Fibroblast of peridontal ligament (primary cell): ENCODE results near the gene SZT2.
A peak's percentile ranks its signal among the peaks of the same experiment; 100 is the strongest.

Source experiments
- DNase-seq: peaks from one replicate; pipeline ENCODE4 v3.0.0-alpha.2; 2010; ENCODE audit errors: extremely low read depth

The SZT2 gene

DNA sequence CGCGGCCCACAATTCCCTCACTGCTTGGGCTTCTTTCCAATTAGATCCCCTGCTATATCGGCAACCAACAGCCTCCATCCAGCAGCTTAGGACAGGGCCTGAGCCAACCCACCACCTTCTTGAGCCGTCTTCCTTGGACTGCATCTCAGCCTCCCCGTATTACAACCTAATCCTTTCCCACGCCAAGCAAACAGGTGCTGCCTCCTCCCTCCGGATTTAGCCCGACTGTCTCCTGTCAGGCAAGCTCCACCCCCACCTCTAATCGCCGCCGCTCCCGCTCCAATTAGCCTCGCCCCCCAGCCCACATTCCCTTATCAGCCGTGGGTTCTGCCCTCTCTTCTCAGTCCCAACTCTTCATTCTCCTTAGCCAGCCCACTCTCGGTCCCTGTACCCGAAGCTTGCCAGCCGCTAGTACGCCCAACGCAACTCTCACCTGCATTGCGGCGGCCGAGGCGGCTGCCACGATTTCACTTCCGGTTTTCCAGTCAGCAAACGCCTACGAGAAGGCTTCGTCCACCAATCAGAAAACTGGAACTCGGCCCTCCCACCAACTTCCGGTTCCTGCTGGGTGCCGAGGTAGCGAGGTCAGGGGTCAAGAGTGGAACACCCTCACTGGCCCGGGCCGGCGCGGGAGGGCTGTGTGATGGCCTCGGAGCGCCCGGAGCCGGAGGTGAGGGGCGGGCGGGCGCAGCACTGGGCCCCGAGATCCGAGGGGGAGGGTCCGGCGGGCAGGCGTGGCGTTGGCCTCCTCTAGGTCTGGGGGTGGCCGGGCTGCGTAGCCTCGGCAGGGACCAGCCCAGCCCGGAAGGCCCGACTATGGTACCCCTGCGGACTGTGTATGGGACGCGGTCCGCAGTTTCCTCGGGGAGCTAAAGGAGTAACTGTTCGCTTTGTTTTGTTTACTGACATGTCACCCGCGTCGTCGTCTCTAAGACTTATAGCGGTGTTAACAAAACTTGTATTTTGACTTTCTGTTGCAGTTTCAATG lies at the start of gene SZT2, which contains the start of gene MED8:
Gene SZT2 (plus strand): TSS at position 574 of the 988 bp plus-strand sequence. CDS start 70 bp downstream, at position 644.
Gene MED8 (minus strand): TSS at position 475 of the 988 bp plus-strand sequence. CDS start 36 bp downstream, at position 439.
- DNase-seq = peak; percentile 94

DNA sequence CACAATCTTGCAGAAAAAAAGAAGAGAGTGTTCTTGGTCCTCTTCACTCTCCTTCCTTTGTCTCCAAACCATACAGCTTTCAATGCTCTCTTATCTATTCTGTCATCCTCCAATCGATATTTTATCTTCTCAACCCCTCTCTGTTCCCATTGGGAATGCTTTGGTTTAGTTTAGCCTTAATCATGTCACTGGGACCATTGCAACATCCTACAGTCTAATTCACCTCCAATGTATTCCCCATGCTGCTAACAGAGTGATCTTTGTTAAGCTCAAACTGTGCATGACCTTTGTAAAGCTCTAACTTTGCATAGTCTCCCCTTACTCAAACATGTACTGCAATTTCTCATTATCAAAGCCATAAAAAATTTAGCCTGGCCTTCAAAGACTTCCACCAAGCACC lies 49.1 kb upstream of the SZT2 start:
- DNase-seq = no peak

DNA sequence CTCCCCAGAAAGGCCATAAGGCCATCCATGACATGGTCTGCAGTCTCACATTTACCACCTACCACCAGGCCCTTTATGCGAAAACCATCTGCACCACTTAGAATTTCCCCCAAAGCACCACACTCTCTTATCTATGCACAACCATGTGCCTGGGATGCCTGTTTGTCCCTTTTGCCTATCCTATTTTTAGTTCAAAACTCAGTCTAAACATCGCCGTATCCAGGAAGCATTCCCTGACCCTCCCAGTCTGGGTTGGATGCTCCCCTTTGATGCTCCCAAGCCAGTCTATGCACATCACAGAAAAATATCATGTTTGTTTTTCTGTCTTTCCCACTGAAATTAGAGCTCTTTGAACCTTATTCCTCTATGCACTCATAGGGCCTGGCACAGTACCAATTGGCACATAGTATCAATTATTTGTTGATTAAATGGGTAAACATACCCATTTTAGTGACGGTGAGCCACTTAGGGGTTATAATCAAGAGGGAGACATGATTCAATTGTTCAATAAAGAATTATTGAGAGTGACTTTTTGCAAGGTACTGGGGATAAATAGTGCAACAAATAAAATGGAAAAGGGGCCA lies 45.3 kb upstream of the SZT2 start:
- no peak for DNase-seq

DNA sequence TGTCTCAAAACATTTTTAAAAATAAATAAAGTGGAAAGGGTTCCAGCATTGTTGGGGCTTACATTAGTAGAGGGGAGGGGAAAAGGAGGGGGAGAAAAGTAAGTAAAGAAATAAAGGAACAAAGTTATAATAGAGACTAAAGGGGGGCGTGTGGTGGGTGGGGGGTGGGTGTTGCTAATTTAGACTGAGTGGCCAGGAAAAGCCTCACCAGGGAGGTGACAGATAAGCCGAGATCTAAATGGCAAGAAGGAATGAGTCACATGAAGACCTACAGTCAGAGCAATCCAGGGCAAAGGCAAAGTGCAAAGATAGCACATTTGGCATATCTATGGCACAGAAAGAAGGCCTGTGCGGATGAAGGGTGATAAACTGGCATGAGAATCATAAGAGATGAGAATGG lies 44.6 kb upstream of the SZT2 start:
- DNase-seq = no peak

DNA sequence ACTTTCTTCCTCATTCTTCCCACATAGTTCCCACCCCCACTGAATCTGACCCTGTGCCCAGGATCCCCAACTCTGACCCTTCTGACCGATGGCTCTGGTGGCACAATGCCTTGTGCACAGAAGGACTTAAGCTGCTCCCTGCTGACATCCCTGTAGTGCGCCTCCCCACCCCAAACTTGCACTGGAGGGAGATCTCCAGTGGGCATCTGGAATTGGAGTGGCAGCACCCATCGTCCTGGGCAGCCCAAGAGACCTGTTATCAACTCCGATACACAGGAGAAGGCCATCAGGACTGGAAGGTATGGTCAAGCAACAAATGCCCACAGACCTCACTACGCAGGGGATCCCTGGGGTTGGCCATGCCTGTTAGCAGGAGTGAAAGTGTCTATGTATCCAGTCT lies 43.1 kb upstream of the SZT2 start:
- DNase-seq = no peak

DNA sequence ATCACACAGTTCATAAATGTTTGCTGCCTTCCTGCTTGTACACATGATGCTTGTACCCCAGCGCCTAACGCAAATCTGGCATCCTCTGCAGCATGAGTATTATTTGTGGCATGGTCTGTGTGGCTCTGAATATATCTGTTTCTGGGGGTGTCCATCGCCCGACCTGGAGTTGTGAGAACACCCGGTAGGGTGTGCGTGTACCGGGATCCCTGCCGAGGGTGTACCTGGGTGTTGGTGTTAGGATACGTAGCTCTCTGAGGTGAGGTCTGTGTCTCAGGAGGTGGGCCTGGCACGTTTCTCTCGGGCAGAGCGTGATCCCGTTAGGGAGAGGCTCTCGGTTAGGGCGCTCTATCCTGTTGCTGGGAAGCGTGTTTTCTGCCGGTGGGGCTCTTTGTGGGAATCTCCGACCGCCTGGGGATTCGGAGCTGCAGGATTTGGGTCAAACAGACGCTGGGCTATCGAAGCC lies 41.3 kb upstream of the SZT2 start:
- DNase-seq = no peak

DNA sequence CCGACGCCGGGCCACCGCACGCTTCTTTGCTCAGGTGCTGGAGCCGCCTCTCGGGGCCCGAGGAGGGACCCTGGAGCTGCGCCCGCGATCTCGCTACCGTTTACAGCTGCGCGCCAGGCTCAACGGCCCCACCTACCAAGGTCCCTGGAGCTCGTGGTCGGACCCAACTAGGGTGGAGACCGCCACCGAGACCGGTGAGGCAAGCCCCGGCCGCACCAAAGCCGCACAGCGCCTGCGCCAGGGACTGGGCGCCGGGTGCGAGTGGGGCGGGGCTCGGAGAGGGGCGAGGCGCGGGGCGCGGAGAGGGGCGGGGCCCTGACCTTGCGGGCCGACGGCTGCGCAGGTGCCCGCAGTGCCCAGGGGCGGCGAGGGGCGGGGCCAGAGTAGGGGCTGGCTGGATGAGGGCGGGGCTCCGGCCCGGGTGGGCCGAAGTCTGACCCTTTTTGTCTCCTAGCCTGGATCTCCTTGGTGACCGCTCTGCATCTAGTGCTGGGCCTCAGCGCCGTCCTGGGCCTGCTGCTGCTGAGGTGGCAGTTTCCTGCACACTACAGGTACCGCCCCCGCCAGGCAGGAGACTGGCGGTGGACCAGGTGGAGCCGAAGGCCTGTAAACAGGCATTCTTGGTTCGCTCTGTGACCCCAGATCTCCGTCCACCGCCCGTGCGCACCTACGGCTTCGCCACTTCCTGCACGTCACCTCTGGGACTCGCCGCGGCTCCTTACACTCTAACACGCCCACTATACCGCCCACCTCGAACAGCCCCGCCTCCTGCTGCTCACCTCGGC lies 40.7 kb upstream of the SZT2 start:
- DNase-seq = no peak

DNA sequence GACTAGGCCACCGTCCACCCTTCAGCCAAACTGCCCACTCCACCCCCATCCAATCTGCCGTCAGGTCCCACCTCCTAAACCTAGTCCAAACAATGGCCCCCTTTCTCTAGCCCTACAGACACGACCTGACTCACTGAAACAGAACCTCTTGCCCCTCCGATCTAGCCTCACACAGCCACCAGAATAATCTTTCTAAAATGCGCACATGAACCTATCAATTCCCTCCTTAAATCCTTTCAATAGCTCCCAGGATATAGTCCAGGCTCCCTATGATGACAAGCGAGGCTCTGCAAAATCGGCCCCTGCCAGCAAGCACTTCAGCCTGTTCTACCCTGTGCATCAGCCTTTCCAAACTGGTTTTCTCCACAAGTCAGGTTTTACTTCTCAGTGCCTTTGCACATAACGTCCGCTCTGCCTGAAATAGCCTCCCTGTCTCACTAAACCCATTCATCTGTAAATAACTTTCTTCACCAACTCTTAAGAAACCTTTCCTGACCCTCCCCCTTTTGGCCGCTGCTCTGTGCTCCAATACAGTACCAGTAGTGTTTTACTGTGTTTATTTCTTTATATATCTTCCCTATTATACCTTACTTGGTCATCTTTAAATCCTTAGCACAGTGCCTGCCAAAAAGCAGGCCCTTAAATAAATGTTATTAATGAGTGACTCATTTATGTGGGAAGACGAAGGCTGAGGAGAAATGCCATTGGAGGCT lies 39.9 kb upstream of the SZT2 start:
- DNase-seq = no peak

DNA sequence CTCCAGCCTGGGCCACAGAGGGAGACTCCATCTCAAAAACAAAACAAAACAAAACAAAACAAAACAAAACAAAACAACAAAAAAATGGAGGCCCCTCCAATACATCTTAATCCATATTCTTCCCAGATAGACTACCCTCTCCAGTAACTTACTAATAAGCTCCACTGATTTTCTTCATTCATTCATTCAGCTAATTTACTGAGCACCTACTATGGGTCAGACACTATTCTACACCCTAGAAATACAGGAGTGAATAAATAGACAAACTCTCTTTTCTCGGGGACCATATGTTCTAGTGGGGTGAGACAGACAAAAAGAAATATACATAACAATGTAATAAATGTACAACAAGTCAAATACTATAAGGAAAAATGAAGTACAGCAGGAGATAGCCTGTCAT lies 38.7 kb upstream of the SZT2 start:
- no peak for DNase-seq

DNA sequence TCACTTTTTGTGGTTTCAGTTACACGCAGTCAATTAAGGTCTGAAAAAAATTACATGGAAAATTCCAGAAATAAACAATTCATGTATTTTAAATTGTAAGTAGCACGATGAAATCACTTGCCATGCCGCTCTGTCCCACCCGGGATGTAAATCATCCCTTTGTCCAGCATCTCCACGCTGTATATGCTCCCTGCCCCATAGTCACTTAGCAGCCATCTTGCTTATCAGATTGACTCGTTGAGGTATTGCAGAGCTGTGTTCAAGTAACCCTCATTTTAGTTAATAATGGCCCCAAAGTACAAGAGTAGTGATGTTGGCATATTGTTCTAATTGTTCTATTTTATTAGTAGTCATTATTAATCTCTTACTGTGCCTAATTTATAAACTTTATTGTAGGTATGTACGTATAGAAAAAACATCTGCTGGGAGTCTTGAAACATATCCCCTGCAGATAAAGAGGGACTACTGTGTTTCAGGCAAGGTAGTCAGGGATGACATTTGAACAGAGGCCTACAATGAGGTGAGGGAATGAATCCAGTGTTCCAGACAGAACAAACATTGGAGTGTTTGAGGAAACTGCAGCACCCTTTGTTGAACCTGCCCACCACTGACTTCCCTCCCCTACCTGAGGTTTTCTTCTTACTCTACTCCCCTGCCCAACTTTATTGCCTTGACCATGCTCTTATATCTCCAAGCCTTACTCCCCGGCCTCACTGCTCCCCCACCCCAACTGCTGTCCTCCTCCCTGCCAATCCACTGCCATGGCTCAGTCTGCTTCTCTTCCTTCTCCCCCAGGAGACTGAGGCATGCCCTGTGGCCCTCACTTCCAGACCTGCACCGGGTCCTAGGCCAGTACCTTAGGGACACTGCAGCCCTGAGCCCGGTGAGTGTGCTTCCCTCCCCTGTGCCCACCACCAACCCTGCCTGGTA lies 38.0 kb upstream of the SZT2 start:
- DNase-seq = no peak

DNA sequence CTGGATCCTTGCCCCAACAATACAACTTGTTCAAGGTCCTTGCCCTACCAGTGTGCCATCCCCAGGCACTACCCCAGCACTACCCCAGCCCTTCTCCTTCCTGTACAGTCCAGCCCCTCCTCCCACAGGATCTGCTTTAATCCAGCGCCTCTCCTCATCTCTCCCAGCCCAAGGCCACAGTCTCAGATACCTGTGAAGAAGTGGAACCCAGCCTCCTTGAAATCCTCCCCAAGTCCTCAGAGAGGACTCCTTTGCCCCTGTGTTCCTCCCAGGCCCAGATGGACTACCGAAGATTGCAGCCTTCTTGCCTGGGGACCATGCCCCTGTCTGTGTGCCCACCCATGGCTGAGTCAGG lies 37.4 kb upstream of the SZT2 start:
- DNase-seq = no peak

DNA sequence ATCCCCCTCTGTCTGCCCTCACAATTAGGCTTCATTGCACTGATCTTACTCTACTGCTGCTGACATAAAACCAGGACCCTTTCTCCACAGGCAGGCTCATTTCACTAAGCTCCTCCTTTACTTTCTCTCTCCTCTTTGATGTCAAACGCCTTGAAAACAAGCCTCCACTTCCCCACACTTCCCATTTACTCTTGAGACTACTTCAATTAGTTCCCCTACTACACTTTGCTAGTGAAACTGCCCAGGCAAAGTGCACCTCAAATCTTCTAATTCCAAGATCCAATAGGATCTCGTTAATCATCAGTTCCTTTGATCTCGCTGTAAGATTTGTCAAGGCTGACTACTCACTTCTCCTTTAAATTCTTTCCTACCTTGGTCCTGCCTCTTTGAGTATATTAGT lies 36.8 kb upstream of the SZT2 start:
- no peak for DNase-seq

DNA sequence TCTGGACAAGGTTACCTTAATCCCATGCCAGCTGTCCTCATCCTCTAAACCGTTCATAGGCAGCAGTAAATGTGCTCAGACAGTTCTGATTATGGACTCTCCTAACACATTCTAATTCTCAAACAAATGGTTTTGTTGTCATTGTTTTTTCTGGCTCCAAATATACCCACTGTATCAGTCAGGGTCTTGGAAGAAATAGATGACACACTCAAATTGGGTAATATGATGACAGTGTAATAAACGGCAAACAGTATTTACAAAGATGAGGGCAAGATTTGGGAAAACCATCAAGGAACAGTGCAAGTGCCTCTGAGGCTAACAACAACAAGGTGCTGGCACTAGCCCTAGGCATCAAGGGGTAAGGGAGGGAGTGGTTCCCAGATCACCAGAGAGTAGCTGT lies 35.2 kb upstream of the SZT2 start:
- no peak for DNase-seq

DNA sequence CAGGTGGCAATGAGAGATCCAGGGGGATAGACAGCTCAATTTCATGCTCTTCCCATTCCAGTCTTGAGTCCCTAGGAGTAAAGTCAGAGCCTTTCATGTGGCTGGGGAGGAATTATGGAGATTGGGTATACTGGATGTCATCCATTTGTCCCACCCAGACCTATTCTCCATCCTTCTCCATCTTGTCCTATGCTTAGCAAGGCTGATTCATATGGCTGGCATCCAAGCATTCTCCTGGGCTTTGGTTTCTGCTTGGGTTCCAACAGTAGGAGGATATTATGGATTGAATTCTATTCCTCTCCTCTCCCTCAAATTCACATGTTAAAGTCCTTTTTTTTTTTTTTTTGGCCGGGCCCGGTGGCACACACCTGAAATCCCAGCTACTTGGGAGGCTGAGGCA lies 34.8 kb upstream of the SZT2 start:
- DNase-seq = peak; percentile 41

DNA sequence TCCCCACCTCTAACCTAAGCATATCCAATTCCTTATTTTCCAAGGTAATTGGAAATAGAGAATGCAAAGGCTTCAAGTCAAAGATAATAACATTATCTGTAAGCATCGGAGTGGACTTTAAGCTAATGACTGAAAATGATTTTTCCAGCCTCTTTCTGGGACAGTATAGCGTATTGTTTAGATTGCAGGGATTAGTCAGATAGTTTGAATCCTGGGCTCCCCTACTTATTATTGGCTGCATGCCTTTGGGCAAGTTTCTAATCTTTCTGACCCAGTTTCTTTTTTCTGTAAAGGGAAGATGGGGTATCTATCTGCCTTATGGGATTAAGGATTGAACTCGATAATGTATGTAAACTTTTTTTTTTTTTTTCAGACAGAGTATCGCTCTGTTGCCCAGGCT lies 32.4 kb upstream of the SZT2 start:
- peak; percentile 23 for DNase-seq

DNA sequence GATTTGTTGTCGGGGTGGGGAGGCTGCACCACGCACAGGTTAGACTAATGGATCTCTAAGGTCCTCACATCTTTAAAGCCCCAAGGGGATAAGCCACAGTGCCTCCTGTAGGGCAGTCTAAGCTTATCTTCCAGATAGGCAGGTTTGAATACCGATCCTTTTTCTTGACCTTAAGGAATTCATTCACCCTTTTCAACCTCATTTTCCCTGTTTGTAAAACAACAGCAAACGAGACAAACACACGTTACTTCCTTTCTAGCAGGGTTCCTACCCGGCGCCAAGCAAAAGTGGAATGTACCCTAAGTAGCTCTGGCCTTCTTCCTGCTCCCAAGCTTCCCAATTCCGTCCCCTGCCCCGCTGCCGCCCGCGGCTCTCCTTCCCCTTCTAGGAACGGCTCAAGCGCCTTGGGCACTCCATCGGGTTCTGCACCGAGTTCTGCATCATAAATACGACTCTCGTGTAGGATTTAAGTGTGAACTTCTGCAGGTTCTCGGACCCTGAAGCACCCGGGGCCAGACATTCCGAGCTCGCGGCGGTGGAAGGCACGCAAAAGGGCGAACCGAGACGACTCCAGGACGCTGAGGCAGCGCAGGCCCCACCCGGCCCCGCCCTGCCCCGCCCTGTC lies 31.5 kb upstream of the SZT2 start:
- peak; percentile 42 for DNase-seq

DNA sequence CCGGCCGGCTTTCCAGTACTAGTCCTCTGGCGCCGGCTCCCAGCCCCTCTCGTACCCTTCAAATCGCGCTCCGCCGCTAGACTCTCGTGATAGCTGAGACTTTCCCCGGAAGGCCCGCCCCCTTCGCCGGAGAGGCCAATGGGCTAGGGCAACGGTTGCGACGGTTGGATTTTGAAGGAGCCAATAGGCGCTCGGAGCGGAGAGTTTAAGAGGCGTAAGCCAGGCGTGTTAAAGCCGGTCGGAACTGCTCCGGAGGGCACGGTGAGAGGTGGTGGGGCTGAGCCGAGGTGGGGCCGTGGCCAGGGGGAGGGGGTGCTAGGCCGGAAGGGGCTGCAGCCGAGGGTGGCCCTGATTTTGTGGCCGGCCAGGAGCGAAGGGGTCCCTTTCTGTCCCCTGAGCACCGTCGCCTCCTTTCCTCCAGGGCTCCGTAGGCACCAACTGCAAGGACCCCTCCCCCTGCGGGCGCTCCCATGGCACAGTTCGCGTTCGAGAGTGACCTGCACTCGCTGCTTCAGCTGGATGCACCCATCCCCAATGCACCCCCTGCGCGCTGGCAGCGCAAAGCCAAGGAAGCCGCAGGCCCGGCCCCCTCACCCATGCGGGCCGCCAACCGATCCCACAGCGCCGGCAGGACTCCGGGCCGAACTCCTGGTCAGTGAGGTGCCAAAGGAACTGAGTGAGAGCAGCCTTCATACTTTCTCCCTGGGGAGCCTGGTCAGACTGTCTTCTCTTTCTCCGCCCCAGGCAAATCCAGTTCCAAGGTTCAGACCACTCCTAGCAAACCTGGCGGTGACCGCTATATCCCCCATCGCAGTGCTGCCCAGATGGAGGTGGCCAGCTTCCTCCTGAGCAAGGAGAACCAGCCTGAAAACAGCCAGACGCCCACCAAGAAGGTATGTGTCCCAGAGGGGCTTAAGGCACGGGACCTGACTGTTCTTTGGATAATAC lies 30.7 kb upstream of the SZT2 start, which contains the start of gene CDC20:
Gene CDC20 (plus strand): TSS at position 236 of the 948 bp plus-strand sequence. CDS start 235 bp downstream, at position 471.
- peak; percentile 92 for DNase-seq

DNA sequence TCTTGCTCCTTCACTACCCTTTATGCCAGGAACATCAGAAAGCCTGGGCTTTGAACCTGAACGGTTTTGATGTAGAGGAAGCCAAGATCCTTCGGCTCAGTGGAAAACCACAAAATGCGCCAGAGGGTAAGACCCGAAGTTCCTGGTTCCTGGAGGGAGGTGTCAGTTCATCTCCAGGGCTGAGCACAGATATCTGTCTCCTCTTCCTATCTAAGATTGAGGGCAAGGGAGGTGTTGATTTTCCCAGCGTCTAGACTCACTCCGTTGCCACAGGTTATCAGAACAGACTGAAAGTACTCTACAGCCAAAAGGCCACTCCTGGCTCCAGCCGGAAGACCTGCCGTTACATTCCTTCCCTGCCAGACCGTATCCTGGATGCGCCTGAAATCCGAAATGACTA lies 30.0 kb upstream of the SZT2 start:
- no peak for DNase-seq

DNA sequence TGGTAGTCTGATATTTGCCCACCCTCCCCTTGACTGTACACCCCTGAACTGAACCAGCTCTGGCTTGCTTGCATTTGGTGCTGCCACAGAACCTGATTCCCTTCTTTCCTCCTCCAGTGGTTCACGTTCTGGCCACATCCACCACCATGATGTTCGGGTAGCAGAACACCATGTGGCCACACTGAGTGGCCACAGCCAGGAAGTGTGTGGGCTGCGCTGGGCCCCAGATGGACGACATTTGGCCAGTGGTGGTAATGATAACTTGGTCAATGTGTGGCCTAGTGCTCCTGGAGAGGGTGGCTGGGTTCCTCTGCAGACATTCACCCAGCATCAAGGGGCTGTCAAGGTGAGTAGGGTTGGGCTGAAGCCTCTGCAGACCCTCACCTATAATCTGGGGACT lies 29.1 kb upstream of the SZT2 start:
- no peak for DNase-seq
